K562 (cell line): ENCODE measurements around the gene CRYAA. TPM values are rescaled to one million over a fixed set of nuclear protein-coding genes. Genes with fewer than 3 reads are reported as not detected.

ENCODE experiments used
- ATAC-seq: fragments of 200-7000 bp; cut with Tn5 transposase; 3 replicates; pipeline ENCODE4 v1.9.1; 2020; ENCODE audit warnings: moderate library complexity
- BruUV-seq: library from RNA; stranded (reverse); fragments of 400-500 nt; replicated peaks from 2 replicates; lab custom pipeline; 2021; lab: Mats Ljungman, UMichigan
- CTCF ChIA-PET: fragments of 300-600 bp; formaldehyde crosslinking; extraction: SDS; loops from one replicate; lab custom pipeline; 2021; ENCODE audit warnings: low intra/inter-chr PET ratio; lab: Yijun Ruan, JAX
- POLR2A ChIA-PET: fragments of 300-600, 350-650 bp; sonication (Branson Sonifier 250); formaldehyde crosslinking; extraction: SDS; loops from one replicate; lab custom pipeline; 2021; ENCODE audit warnings: antibody characterized with exemption, inconsistent platforms; lab: Yijun Ruan, JAX
- DNase-seq, 4 experiments: peaks; one replicate each; pipeline versions ENCODE4 v3.0.0 to v3.0.0-alpha.2; 2011 to 2018; ENCODE audit warnings: low spot score in 3 of 4, mixed read lengths in 3 of 4; ENCODE audit errors: extremely low read depth in 1 of 4
- FAIRE-seq: peaks from 2 replicates; lab custom pipeline; 2011; peaks lifted over from hg19 to GRCh38; lab: Jason Lieb, UNC
- H2AFZ ChIP-seq: 2 replicates; pipeline ENCODE4 v1.6.0; 2011; ENCODE audit warnings: low read depth, low read length, control low read depth, inconsistent platforms
- H3K27ac ChIP-seq: fragments of 200-600 bp; 3 replicates; pipeline ENCODE4 v1.8.0; 2011; ENCODE audit warnings: low read depth, mild to moderate bottlenecking, control low read depth, inconsistent platforms, low read length, moderate library complexity, mixed read lengths; ENCODE audit errors: extremely low read depth
- H3K27me3 ChIP-seq, 2 experiments: fragments of 300-600 bp in 1 of 2; 2 replicates in 1 of 2; 3 replicates in 1 of 2; pipeline versions ENCODE4 v1.6.0 to v1.8.0; 2011; ENCODE audit warnings: inconsistent platforms in 2 of 2, low read length in 2 of 2, mild to moderate bottlenecking in 1 of 2, mixed read lengths in 1 of 2, moderate library complexity in 1 of 2; ENCODE audit not compliant: control insufficient read depth in 2 of 2, insufficient read depth in 2 of 2
- H3K36me3 ChIP-seq: fragments of 300-600 bp; 3 replicates; pipeline ENCODE4 v1.8.0; 2011; ENCODE audit warnings: mild to moderate bottlenecking, low read length, inconsistent platforms; ENCODE audit not compliant: control insufficient read depth, insufficient read depth
- H3K4me1 ChIP-seq, 2 experiments: fragments of 200-600 bp in 1 of 2; replicated peaks in 1 of 2; 2 replicates in 1 of 2; 3 replicates in 1 of 2; pipeline versions ENCODE4 v1.5.1 to v1.8.0; 2011; ENCODE audit warnings: inconsistent platforms in 2 of 2, low read length in 2 of 2, mild to moderate bottlenecking in 1 of 2, mixed read lengths in 1 of 2, moderate library complexity in 1 of 2; ENCODE audit not compliant: control insufficient read depth in 2 of 2, insufficient read depth in 2 of 2
- H3K4me2 ChIP-seq: 2 replicates; pipeline ENCODE4 v1.6.1; 2011; ENCODE audit warnings: low read length, control low read depth, inconsistent platforms, mixed read lengths; ENCODE audit not compliant: insufficient read depth
- H3K4me3 ChIP-seq: fragments of 200-600 bp; sonication (generic), shearing (Covaris generic); 2 replicates; pipeline ENCODE4 v1.5.1; 2016; ENCODE audit warnings: control low read depth, inconsistent platforms
- H3K79me2 ChIP-seq: fragments of 200-600 bp; 3 replicates; pipeline ENCODE4 v1.8.0; 2011; ENCODE audit warnings: low read length, inconsistent platforms; ENCODE audit not compliant: control insufficient read depth, insufficient read depth
- H3K9ac ChIP-seq, 2 experiments: 2 replicates each; pipeline versions ENCODE4 v1.6.0 to v1.6.1; 2011; ENCODE audit warnings: low read depth in 2 of 2, low read length in 2 of 2, control low read depth in 1 of 2, inconsistent platforms in 1 of 2, mild to moderate bottlenecking in 1 of 2, mixed read lengths in 1 of 2; ENCODE audit not compliant: insufficient read depth in 1 of 2
- H3K9me1 ChIP-seq: one replicate; pipeline ENCODE4 v1.6.0; 2011; ENCODE audit warnings: inconsistent platforms, mild to moderate bottlenecking, low read length, moderate library complexity; ENCODE audit not compliant: control insufficient read depth, insufficient read depth
- H3K9me3 ChIP-seq: replicated peaks from 2 replicates; pipeline ENCODE4 v1.5.1; 2011; ENCODE audit warnings: low read depth, low read length, inconsistent platforms; ENCODE audit not compliant: control insufficient read depth, insufficient read depth
- H4K20me1 ChIP-seq: replicated peaks from 2 replicates; pipeline ENCODE4 v1.6.1; 2011; ENCODE audit warnings: low read length, inconsistent platforms, mixed read lengths; ENCODE audit not compliant: control insufficient read depth, insufficient read depth
- CAMTA2 ChIP-seq: fragments of 250-450 bp; sonication (Bioruptor Pico); conservative IDR thresholded peaks from 2 replicates; pipeline ENCODE4 v1.5.1; 2022
- EHMT2 ChIP-seq: fragments of 450-650 bp; IDR thresholded peaks from 2 replicates; pipeline ENCODE4 v1.6.1; 2018; ENCODE audit warnings: antibody characterized with exemption
- ELK3 ChIP-seq: fragments of 450-650 bp; formaldehyde crosslinking; IDR thresholded peaks from 2 replicates; pipeline ENCODE4 v1.4.0; 2020; ENCODE audit warnings: mild to moderate bottlenecking
- FOS ChIP-seq: IDR thresholded peaks from 3 replicates; pipeline ENCODE4 v1.6.1; 2011; ENCODE audit not compliant: insufficient read length; ENCODE audit errors: extremely low read depth
- FOXM1 ChIP-seq, 2 experiments: fragments of 450-650 bp in 1 of 2; sonication (generic) in 1 of 2; formaldehyde crosslinking in 1 of 2; IDR thresholded peaks; 2 replicates each; pipeline versions ENCODE4 v1.6.1 to v1.9.0; 2017 to 2022; ENCODE audit warnings: low read depth in 2 of 2, mild to moderate bottlenecking in 2 of 2, missing genetic modification reagents in 1 of 2, moderate library complexity in 1 of 2
- GABPB2 ChIP-seq: fragments of 250-450 bp; sonication (Bioruptor Pico); conservative IDR thresholded peaks from 2 replicates; pipeline ENCODE4 v1.5.1; 2021; ENCODE audit warnings: mild to moderate bottlenecking
- HDGF ChIP-seq: fragments of 450-650 bp; IDR thresholded peaks from 2 replicates; pipeline ENCODE4 v1.6.1; 2016
- KAT8 ChIP-seq: fragments of 450-650 bp; IDR thresholded peaks from 2 replicates; pipeline ENCODE4 v1.6.1; 2016; ENCODE audit warnings: low read depth, mild to moderate bottlenecking
- MLX ChIP-seq, 2 experiments: fragments of 450-650 bp in 1 of 2; sonication (generic) in 1 of 2; formaldehyde crosslinking; conservative IDR thresholded peaks; 2 replicates each; pipeline versions ENCODE4 v1.4.0 to v1.8.1; 2020 to 2022; ENCODE audit warnings: mild to moderate bottlenecking in 1 of 2, missing genetic modification reagents in 1 of 2
- PHB ChIP-seq: fragments of 250-450 bp; sonication (Bioruptor Pico); IDR thresholded peaks from 2 replicates; pipeline ENCODE4 v1.5.0; 2021
- RBM15 ChIP-seq: fragments of 200-400 bp; formaldehyde crosslinking; IDR thresholded peaks from 2 replicates; pipeline ENCODE4 v1.6.1; 2018; ENCODE audit warnings: mild to moderate bottlenecking, low read length, moderate library complexity; ENCODE audit not compliant: insufficient read depth
- SP1 ChIP-seq: sonication (generic); formaldehyde crosslinking; IDR thresholded peaks from 2 replicates; pipeline ENCODE4 v1.8.1; 2022; ENCODE audit warnings: mild to moderate bottlenecking, missing genetic modification reagents
- XRCC3 ChIP-seq: fragments of 450-650 bp; IDR thresholded peaks from 2 replicates; pipeline ENCODE4 v1.6.1; 2017; ENCODE audit warnings: mild to moderate bottlenecking, moderate library complexity
- ZNF165 ChIP-seq: fragments of 250-450 bp; sonication (Bioruptor Pico); IDR thresholded peaks from 2 replicates; pipeline ENCODE4 v1.4.0; 2020; ENCODE audit warnings: borderline replicate concordance
- WGBS: fragments of 100-300 bp; shearing (Covaris generic); methylation state at CpG from one replicate; pipeline ENCODE4 v1.1.6; 2016; ENCODE audit warnings: low coverage, mixed read lengths; ENCODE audit not compliant: insufficient coverage; ENCODE audit errors: missing lambda C conversion rate; 5-methylcytosine and 5-hydroxymethylcytosine counted together
- in situ Hi-C: fragments of 300-500 bp; cut with MboI; formaldehyde crosslinking; loops from 4 replicates; pipeline ENCODE4 v1.15.0; 2018; ENCODE audit warnings: inconsistent platforms, mixed read lengths
- intact Hi-C: fragments of 100-400 bp; cut with micrococcal nuclease; formaldehyde crosslinking; loops from 2 replicates; pipeline ENCODE4 v1.14.2; 2022
- polyA plus RNA-seq, 8 experiments: library from polyadenylated mRNA; depleted of rRNA in 4 of 8; stranded (reverse) in 5 of 8; unstranded in 3 of 8; fragments of >200 nt; fragmentation: Nextera tagmentation in 2 of 8; fragmentation: Illumina TruSeq in 1 of 8; extraction: Ambion mirVana in 2 of 8; extraction: Trizol in 1 of 8; gene quantifications; 2 replicates each; pipeline versions ENCODE4 v1.2.1 to v1.2.3, GENCODE V29; 2011 to 2014; ENCODE audit warnings: inconsistent platforms in 1 of 8, missing spikeins in 1 of 8
- total RNA-seq, 7 experiments: library from RNA; depleted of rRNA in 6 of 7; stranded (reverse); fragments of >200 nt in 6 of 7; fragmentation: Illumina TruSeq in 2 of 7; extraction: Trizol in 2 of 7; gene quantifications; 2 replicates each; pipeline versions ENCODE4 v1.2.1 to v1.2.3, GENCODE V29; 2011 to 2021; ENCODE audit warnings: low replicate concordance in 1 of 7

Gene CRYAA
- total and polyA plus RNA-seq, 9 of the 15 experiments (the other 6 are each of a cell fraction or from before 2014, with no cell fraction given): not detected

GRCh38 chr21:43207043-43207315, 38.2 kb downstream of the CRYAA start:
- Histone ChIP-seq H3K9me1 (no peaks in the 10 kb centered on the region), H3K4me1 (no peaks in the 10 kb centered on the region), H3K27me3 (peaks cover 15 to 50% of the 10 kb centered on the region in 2 experiments; a peak in 4 of 5 replicates), H3K36me3 (no peaks in the 10 kb centered on the region), H3K4me3 (no peak overlapping the region), H3K79me2 (no peaks in the 10 kb centered on the region), H3K9me3 (no peaks in the 10 kb centered on the region), H3K9ac (no peak overlapping the region), H2AFZ (no peak overlapping the region), H3K27ac (no peak overlapping the region), H4K20me1 (no peaks in the 10 kb centered on the region), H3K4me2 (no peak overlapping the region)
- FAIRE-seq: no peak
- no TSS peak for BruUV-seq
- no peak for DNase-seq
- POLR2A ChIA-PET: interaction anchor here (0.6 kb wide), 1 partner anchor 160 kb away, joined by 3 read pairs; no protein-coding TSS in a partner anchor
- CTCF ChIA-PET: no interaction called here
- 0% methylated on average over 5 of the region's 6 CpGs for WGBS
- in situ Hi-C loops (loop anchor here (5.0 to 25.0 kb wide), 2 partner anchors 55 to 280 kb away; no protein-coding TSS in a partner anchor), intact Hi-C loops (no loop called here)
- no peak for TF ChIP-seq GABPB2 (CRISPR knock-in tag)
- TF ChIP-seq FOS: no peak
- TF ChIP-seq ELK3: no peak
- no peak for TF ChIP-seq HDGF
- TF ChIP-seq FOXM1 (IDR thresholded peaks at IDR 0.05; ENCODE audit: low read depth): no peak
- no peak for TF ChIP-seq FOXM1 (CRISPR knock-in tag; IDR thresholded peaks at IDR 0.05; ENCODE audit: low read depth)
- no peak for ATAC-seq

- ATAC-seq: no peak
- FAIRE-seq: no peak
- no peak for TF ChIP-seq PHB (CRISPR knock-in tag)
- TF ChIP-seq RBM15: no peak
- no peak for TF ChIP-seq SP1 (CRISPR knock-in tag)
- TF ChIP-seq EHMT2: no peak
- TF ChIP-seq KAT8: no peak
- no peak for TF ChIP-seq XRCC3
- TF ChIP-seq CAMTA2 (CRISPR knock-in tag): no peak
- TF ChIP-seq MLX (CRISPR knock-in tag; conservative IDR thresholded peaks at IDR 0.05): no peak
- TF ChIP-seq ZNF165 (CRISPR knock-in tag): no peak
Observed at GRCh38 chr21:43207868-43208267, 39.1 kb downstream of the CRYAA start.

More at GRCh38 chr21:43207868-43208267, 39.1 kb downstream of the CRYAA start:
- CTCF ChIA-PET: no interaction called here
- Histone ChIP-seq H3K4me2 (no peak overlapping the region), H3K9me1 (no peaks in the 10 kb centered on the region), H3K36me3 (no peaks in the 10 kb centered on the region), H3K4me1 (no peaks in the 10 kb centered on the region), H3K9me3 (0 out of 2 replicates have a peak, but pooled peaks cover 1% of the 10 kb centered on the region), H2AFZ (no peak overlapping the region), H3K4me3 (no peak overlapping the region), H3K27ac (no peak overlapping the region), H3K79me2 (no peaks in the 10 kb centered on the region), H3K9ac (no peak overlapping the region), H4K20me1 (no peaks in the 10 kb centered on the region), H3K27me3 (peaks cover 15 to 50% of the 10 kb centered on the region in 2 experiments; a peak in 4 of 5 replicates)
- POLR2A ChIA-PET: interaction anchor here (0.6 kb wide), 1 partner anchor 159 kb away, joined by 3 read pairs; no protein-coding TSS in a partner anchor
- BruUV-seq: no TSS peak
- no peak for DNase-seq
- WGBS: under 1% methylated on average over 6 of the region's 6 CpGs
- in situ Hi-C loops (loop anchor here (5.0 to 25.0 kb wide), 2 partner anchors 54 to 279 kb away; no protein-coding TSS in a partner anchor), intact Hi-C loops (no loop called here)
